H1 (cell line): ENCODE measurements around the gene ATF7. TPM values are rescaled to one million over a fixed set of nuclear protein-coding genes. Genes with fewer than 3 reads are reported as not detected.

Experiments
- CTCF ChIA-PET: fragments of 300-600 bp; sonication (Branson Sonifier 250); formaldehyde crosslinking; loops from one replicate; lab custom pipeline; 2021; ENCODE audit not compliant: partially characterized antibody; lab: Charles Lee
- POLR2A ChIA-PET: fragments of 300-600 bp; sonication (Branson Sonifier 250); formaldehyde crosslinking; loops from one replicate; lab custom pipeline; 2021; ENCODE audit warnings: inconsistent platforms; ENCODE audit not compliant: partially characterized antibody; lab: Charles Lee
- DNase-seq, 2 experiments: peaks; one replicate each; pipeline versions ENCODE4 v3.0.0 to v3.0.0-alpha.2; 2010 to 2022; ENCODE audit warnings: low spot score in 2 of 2, low read depth in 1 of 2, mixed read lengths in 1 of 2
- FAIRE-seq: peaks from 2 replicates; lab custom pipeline; 2011; peaks lifted over from hg19 to GRCh38; lab: Jason Lieb, UNC
- H2AFZ ChIP-seq: 2 replicates; pipeline ENCODE4 v1.8.1; 2012; ENCODE audit warnings: low read length, inconsistent platforms
- H2AK5ac ChIP-seq: 2 replicates; pipeline ENCODE4 v1.6.1; 2013; ENCODE audit warnings: low read depth, low read length
- H2BK120ac ChIP-seq: replicated peaks from 2 replicates; pipeline ENCODE3; 2013; ENCODE audit warnings: low read depth, low read length, inconsistent platforms
- H2BK12ac ChIP-seq: 2 replicates; pipeline ENCODE4 v1.6.1; 2013; ENCODE audit warnings: low read depth, low read length
- H2BK15ac ChIP-seq: 2 replicates; pipeline ENCODE4 v1.6.1; 2013; ENCODE audit warnings: low read length
- H2BK20ac ChIP-seq: 2 replicates; pipeline ENCODE4 v1.6.1; 2013; ENCODE audit warnings: low read length
- H2BK5ac ChIP-seq: 2 replicates; pipeline ENCODE4 v1.6.1; 2013; ENCODE audit warnings: low read depth, low read length
- H3K14ac ChIP-seq: 2 replicates; pipeline ENCODE4 v1.6.1; 2013; ENCODE audit warnings: inconsistent platforms; ENCODE audit not compliant: insufficient read length
- H3K18ac ChIP-seq: 2 replicates; pipeline ENCODE4 v1.6.1; 2013; ENCODE audit warnings: low read length; ENCODE audit errors: extremely low read depth
- H3K23ac ChIP-seq: 2 replicates; pipeline ENCODE4 v1.6.1; 2013; ENCODE audit warnings: inconsistent platforms; ENCODE audit not compliant: insufficient read length
- H3K23me2 ChIP-seq: 2 replicates; pipeline ENCODE4 v1.6.1; 2013; ENCODE audit warnings: low read depth, low read length
- H3K27ac ChIP-seq: 2 replicates; pipeline ENCODE4 v1.6.1; 2011; ENCODE audit warnings: low read depth, low read length, inconsistent platforms
- H3K27me3 ChIP-seq, 4 experiments: replicated peaks in 1 of 4; 1 replicate in 1 of 4; 2 replicates in 3 of 4; pipeline versions ENCODE4 v1.6.1 to v1.8.1; 2011 to 2013; ENCODE audit warnings: low read length in 3 of 4, mild to moderate bottlenecking in 3 of 4, inconsistent platforms in 2 of 4, mixed read lengths in 2 of 4, moderate library complexity in 1 of 4; ENCODE audit not compliant: control insufficient read depth in 3 of 4, insufficient read depth in 3 of 4; ENCODE audit errors: extremely low read depth in 1 of 4
- H3K36me3 ChIP-seq, 4 experiments: 2 replicates each; pipeline versions ENCODE4 v1.6.1 to v1.8.1; 2011 to 2013; ENCODE audit warnings: mild to moderate bottlenecking in 4 of 4, low read length in 3 of 4, moderate library complexity in 2 of 4, control low read depth in 1 of 4, inconsistent platforms in 1 of 4; ENCODE audit not compliant: insufficient read depth in 4 of 4, control insufficient read depth in 2 of 4
- H3K4ac ChIP-seq: replicated peaks from 2 replicates; pipeline ENCODE3; 2013; ENCODE audit warnings: low read length, low read depth, mixed read lengths, inconsistent platforms; ENCODE audit not compliant: insufficient read length
- H3K4me1 ChIP-seq, 4 experiments: replicated peaks in 1 of 4; 1 replicate in 1 of 4; 2 replicates in 3 of 4; pipeline versions ENCODE4 v1.6.1 to v1.8.1; 2011 to 2013; ENCODE audit warnings: low read length in 3 of 4, inconsistent platforms in 2 of 4, mixed read lengths in 1 of 4; ENCODE audit not compliant: insufficient read depth in 4 of 4, control insufficient read depth in 3 of 4
- H3K4me2 ChIP-seq, 2 experiments: 2 replicates each; pipeline versions ENCODE4 v1.6.1 to v1.8.1; 2011 to 2013; ENCODE audit warnings: low read depth in 2 of 2, low read length in 2 of 2, control low read depth in 1 of 2, inconsistent platforms in 1 of 2, mild to moderate bottlenecking in 1 of 2; ENCODE audit not compliant: insufficient read depth in 1 of 2
- H3K4me3 ChIP-seq, 4 experiments: fragments of 200-600, 300-600 bp in 1 of 4; sonication (generic), shearing (Covaris generic), sonication (Bioruptor Twin) in 1 of 4; 2 replicates each; pipeline versions ENCODE4 v1.5.1 to v1.8.1; 2011 to 2016; ENCODE audit warnings: low read length in 4 of 4, low read depth in 3 of 4, control low read depth in 2 of 4, inconsistent platforms in 2 of 4, mild to moderate bottlenecking in 2 of 4, mixed read lengths in 1 of 4, moderate library complexity in 1 of 4; ENCODE audit not compliant: insufficient read depth in 2 of 4; ENCODE audit errors: extremely low read depth in 1 of 4
- H3K56ac ChIP-seq: replicated peaks from 2 replicates; pipeline ENCODE3; 2013; ENCODE audit warnings: low read depth, mild to moderate bottlenecking, mixed read lengths, low read length, inconsistent platforms; ENCODE audit not compliant: insufficient read length
- H3K79me1 ChIP-seq: 2 replicates; pipeline ENCODE4 v1.6.1; 2013; ENCODE audit warnings: low read depth, low read length, control low read depth
- H3K79me2 ChIP-seq, 2 experiments: 2 replicates each; pipeline versions ENCODE4 v1.6.1 to v1.8.1; 2012 to 2013; ENCODE audit warnings: low read length in 2 of 2, mild to moderate bottlenecking in 2 of 2, inconsistent platforms in 1 of 2; ENCODE audit not compliant: insufficient read depth in 2 of 2, control insufficient read depth in 1 of 2
- H3K9ac ChIP-seq, 4 experiments: replicated peaks in 1 of 4; 1 replicate in 1 of 4; 2 replicates in 3 of 4; pipeline versions ENCODE4 v1.6.1 to v1.8.1; 2011 to 2013; ENCODE audit warnings: low read depth in 3 of 4, low read length in 3 of 4, control low read depth in 2 of 4, mild to moderate bottlenecking in 2 of 4, moderate library complexity in 2 of 4, inconsistent platforms in 1 of 4; ENCODE audit errors: extremely low read depth in 1 of 4
- H3K9me3 ChIP-seq, 2 experiments: 2 replicates each; pipeline versions ENCODE4 v1.6.1 to v1.8.1; 2012 to 2013; ENCODE audit warnings: mild to moderate bottlenecking in 2 of 2, moderate library complexity in 2 of 2, control low read depth in 1 of 2, inconsistent platforms in 1 of 2, low read depth in 1 of 2, low read length in 1 of 2, mixed read lengths in 1 of 2; ENCODE audit not compliant: insufficient read depth in 2 of 2
- H4K20me1 ChIP-seq, 2 experiments: replicated peaks in 1 of 2; 2 replicates each; pipeline versions ENCODE3 to v1.8.1; 2011 to 2013; ENCODE audit warnings: inconsistent platforms in 2 of 2, low read length in 2 of 2, mild to moderate bottlenecking in 1 of 2; ENCODE audit not compliant: insufficient read depth in 2 of 2, control insufficient read depth in 1 of 2
- H4K5ac ChIP-seq: 2 replicates; pipeline ENCODE4 v1.6.1; 2013; ENCODE audit warnings: low read length, low read depth, mixed read lengths, inconsistent platforms; ENCODE audit not compliant: insufficient read length
- H4K8ac ChIP-seq: 2 replicates; pipeline ENCODE4 v1.8.0; 2013; ENCODE audit warnings: mild to moderate bottlenecking, moderate library complexity, low read length, inconsistent platforms; ENCODE audit not compliant: insufficient read depth; ENCODE audit errors: extremely low read depth
- H4K91ac ChIP-seq: replicated peaks from 2 replicates; pipeline ENCODE3; 2013; ENCODE audit warnings: low read length, mixed read lengths, inconsistent platforms; ENCODE audit not compliant: insufficient read length
- CHD2 ChIP-seq: IDR thresholded peaks from 2 replicates; pipeline ENCODE4 v1.6.1; 2012; ENCODE audit warnings: low read length, improper control_type of control experiment
- CTBP2 ChIP-seq: IDR thresholded peaks from 2 replicates; pipeline ENCODE4 v1.7.0; 2011; ENCODE audit warnings: borderline replicate concordance, mild to moderate bottlenecking, moderate library complexity, mixed read lengths, low read length; ENCODE audit not compliant: insufficient read depth, insufficient read length
- EGR1 ChIP-seq: IDR thresholded peaks from 2 replicates; pipeline ENCODE4 v1.6.1; 2011; ENCODE audit warnings: low read depth, low read length, borderline replicate concordance
- GTF2F1 ChIP-seq: IDR thresholded peaks from 2 replicates; pipeline ENCODE4 v1.6.1; 2012; ENCODE audit warnings: low read depth, low read length, improper control_type of control experiment, borderline replicate concordance
- HDAC2 ChIP-seq, 2 experiments: fragments of 300-600 bp in 1 of 2; sonication (generic) in 1 of 2; IDR thresholded peaks; 2 replicates each; pipeline ENCODE4 v1.6.1; 2011 to 2012; ENCODE audit warnings: low read depth in 2 of 2, low read length in 2 of 2, mild to moderate bottlenecking in 2 of 2, moderate library complexity in 2 of 2, borderline replicate concordance in 1 of 2, inconsistent platforms in 1 of 2
- PHF8 ChIP-seq: fragments of 200-600 bp; sonication (generic); conservative IDR thresholded peaks from 2 replicates; pipeline ENCODE4 v1.7.1; 2012; ENCODE audit warnings: low read depth, mild to moderate bottlenecking, inconsistent platforms, low read length, moderate library complexity
- RNF2 ChIP-seq: fragments of 200-900, 300-1000 bp; sonication (generic); IDR thresholded peaks from 2 replicates; pipeline ENCODE4 v1.7.1; 2016; ENCODE audit warnings: borderline replicate concordance, low read depth, mild to moderate bottlenecking, antibody characterized with exemption, low read length; ENCODE audit not compliant: poor library complexity, severe bottlenecking; ENCODE audit errors: missing control alignments
- TAF1 ChIP-seq: IDR thresholded peaks from 2 replicates; pipeline ENCODE4 v1.6.1; 2011; ENCODE audit warnings: mild to moderate bottlenecking, low read depth, low read length
- WGBS, 2 experiments: shearing (Covaris generic) in 1 of 2; methylation state at CpG; one replicate each; pipeline versions ENCODE4 v1.1.6 to v1.1.7; 2013 to 2015; ENCODE audit warnings: low lambda C conversion rate in 2 of 2, mixed read lengths in 2 of 2, inconsistent platforms in 1 of 2, low coverage in 1 of 2, missing lambda C conversion rate in 1 of 2; ENCODE audit not compliant: insufficient replicate concordance in 2 of 2, insufficient coverage in 1 of 2, insufficient read length in 1 of 2; ENCODE audit errors: extremely low coverage in 1 of 2, missing lambda C conversion rate in 1 of 2; 5-methylcytosine and 5-hydroxymethylcytosine counted together
- polyA plus RNA-seq, 7 experiments: library from polyadenylated mRNA; depleted of rRNA in 3 of 7; stranded (reverse) in 5 of 7; unstranded in 2 of 7; fragments of >200 nt in 5 of 7; fragments of 200-250 nt in 2 of 7; gene quantifications; 1 replicate in 5 of 7; 2 replicates in 1 of 7; 4 replicates in 1 of 7; pipeline versions ENCODE4 v1.2.1 to v1.2.3, GENCODE V29; 2011 to 2013; ENCODE audit warnings: missing spikeins in 2 of 7, mixed read lengths in 2 of 7
- total RNA-seq: library from RNA; stranded (reverse); fragmentation: NEBNext Ultra II Directional; extraction: Animal tissue kit (Norgen Biotek cat#: 25700); gene quantifications from 2 replicates; pipeline ENCODE4 v1.2.1, GENCODE V29; 2021
- TF ChIP-seq, protein P1 (sequence below): IDR thresholded peaks from 2 replicates; pipeline ENCODE4 v1.6.1; 2012; ENCODE audit warnings: inconsistent platforms
- TF ChIP-seq, protein P2 (sequence below): IDR thresholded peaks from 2 replicates; pipeline ENCODE4 v1.6.1; 2011; ENCODE audit warnings: low read length, improper control_type of control experiment
- TF ChIP-seq, protein P3 (sequence below): IDR thresholded peaks from 2 replicates; pipeline ENCODE4 v1.6.1; 2012; ENCODE audit warnings: inconsistent platforms

ATF7 gene
- total and polyA plus RNA-seq, 2 of the 8 experiments (the other 6 are each of a cell fraction or from before 2014, with no cell fraction given), result 10.1 to 16.6 TPM

DNA sequence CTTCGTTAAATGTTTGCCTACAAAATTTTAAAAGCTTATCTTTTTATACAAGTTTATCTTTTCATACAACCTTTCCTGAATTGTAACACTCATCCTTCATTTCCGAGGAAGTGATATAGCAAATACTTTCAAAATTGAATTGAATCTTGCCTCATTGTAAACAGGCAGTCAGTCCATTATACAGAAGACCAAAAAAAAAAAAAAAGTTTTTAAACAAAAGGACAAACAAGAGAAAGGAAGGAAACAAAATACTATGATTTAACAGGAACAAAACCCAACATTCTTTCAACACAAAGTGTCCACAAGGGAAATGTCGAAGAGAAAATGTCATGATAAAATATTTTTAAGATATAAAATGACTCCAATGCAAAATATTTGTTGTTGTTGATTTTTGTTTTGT, 8.5 kb downstream of the ATF7 start:
- POLR2A ChIA-PET, result interaction anchor here (0.7 to 2.1 kb wide), 3 partner anchors 9 to 149 kb away, joined by 3 to 7 read pairs (median 4); partner anchors contain the start of gene ATF7
- TF ChIP-seq PHF8, result no peak
- no peak for TF ChIP-seq CTBP2
- TF ChIP-seq, protein P1, sequence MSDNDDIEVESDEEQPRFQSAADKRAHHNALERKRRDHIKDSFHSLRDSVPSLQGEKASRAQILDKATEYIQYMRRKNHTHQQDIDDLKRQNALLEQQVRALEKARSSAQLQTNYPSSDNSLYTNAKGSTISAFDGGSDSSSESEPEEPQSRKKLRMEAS, result no peak
- no peak for TF ChIP-seq EGR1
- no peak for TF ChIP-seq GTF2F1
- no peak for TF ChIP-seq RNF2
- TF ChIP-seq, protein P2, sequence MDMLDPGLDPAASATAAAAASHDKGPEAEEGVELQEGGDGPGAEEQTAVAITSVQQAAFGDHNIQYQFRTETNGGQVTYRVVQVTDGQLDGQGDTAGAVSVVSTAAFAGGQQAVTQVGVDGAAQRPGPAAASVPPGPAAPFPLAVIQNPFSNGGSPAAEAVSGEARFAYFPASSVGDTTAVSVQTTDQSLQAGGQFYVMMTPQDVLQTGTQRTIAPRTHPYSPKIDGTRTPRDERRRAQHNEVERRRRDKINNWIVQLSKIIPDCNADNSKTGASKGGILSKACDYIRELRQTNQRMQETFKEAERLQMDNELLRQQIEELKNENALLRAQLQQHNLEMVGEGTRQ, result no peak
- TF ChIP-seq, protein P3, sequence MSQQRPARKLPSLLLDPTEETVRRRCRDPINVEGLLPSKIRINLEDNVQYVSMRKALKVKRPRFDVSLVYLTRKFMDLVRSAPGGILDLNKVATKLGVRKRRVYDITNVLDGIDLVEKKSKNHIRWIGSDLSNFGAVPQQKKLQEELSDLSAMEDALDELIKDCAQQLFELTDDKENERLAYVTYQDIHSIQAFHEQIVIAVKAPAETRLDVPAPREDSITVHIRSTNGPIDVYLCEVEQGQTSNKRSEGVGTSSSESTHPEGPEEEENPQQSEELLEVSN, result no peak
- TF ChIP-seq HDAC2 (IDR thresholded peaks at IDR 0.05; ENCODE audit: borderline replicate concordance in 1 of 2, low read depth in 2 of 2, low read length in 2 of 2), result no peak
- no peak for TF ChIP-seq CHD2
- no peak for TF ChIP-seq TAF1

More for the DNA sequence above, 8.5 kb downstream of the ATF7 start:
- Histone ChIP-seq H4K20me1 (no peaks in the 10 kb centered on the region), H3K27me3 (no peaks in the 10 kb centered on the region), H4K91ac (no peak overlapping the region), H3K79me1 (peaks cover 2% of the 10 kb centered on the region; the same call in 1 of the 2 replicates), H3K56ac (no peak overlapping the region), H3K4me2 (no peak overlapping the region), H3K4me1 (no peaks in the 10 kb centered on the region), H3K14ac (no peak overlapping the region), H3K23ac (no peak overlapping the region), H2BK120ac (no peak overlapping the region), H3K27ac (no peak overlapping the region), H2AFZ (no peak overlapping the region), H3K4me3 (no peak overlapping the region), H3K23me2 (no peaks in the 10 kb centered on the region), H2BK5ac (no peak overlapping the region), H3K18ac (no peak overlapping the region), H2AK5ac (no peak overlapping the region), H2BK12ac (no peak overlapping the region), H4K8ac (no peak overlapping the region), H3K36me3 (no peaks in the 10 kb centered on the region), H3K9me3 (no peaks in the 10 kb centered on the region), H4K5ac (no peak overlapping the region), H3K4ac (no peak overlapping the region), H2BK15ac (no peak overlapping the region), H3K9ac (no peak overlapping the region), H3K79me2 (peaks cover 0 to 11% of the 10 kb centered on the region in 2 experiments; a peak in 1 of 4 replicates), H2BK20ac (no peak overlapping the region)
- no peak for DNase-seq
- WGBS, 2 experiments, result 79% methylated on average over 3 of the region's 3 CpGs; no CpG with 5 or more reads in 1 of the 2 experiments
- CTCF ChIA-PET, result interaction anchor here (1.3 to 2.4 kb wide), 2 partner anchors 58 to 126 kb away, joined by 3 to 9 read pairs; partner anchors contain the start of gene ATP5MC2
- no peak for FAIRE-seq
